Measurements from ENCODE around the gene PRR23E. TPM values are rescaled to one million over a fixed set of nuclear protein-coding genes. Genes with fewer than 3 reads are reported as not detected.
A peak's percentile ranks its signal among the peaks of the same experiment; 100 is the strongest.

Gene PRR23E
- total RNA-seq = not detected in 2 replicates

- DNase-seq = no peak
These were observed at the start of gene PRR23E for GRCh38 chr3:127192576-127193232. TSS of gene PRR23E (plus strand) at chr3:127193131. CDS start at chr3:127196686, 3,555 bp downstream.

GRCh38 chr3:127143172-127143571 is 49.8 kb upstream of the PRR23E start:
- no peak for DNase-seq

- DNase-seq = no peak
These were observed 48.3 kb upstream of the PRR23E start for GRCh38 chr3:127144631-127145030.

GRCh38 chr3:127145266-127145665 is 47.7 kb upstream of the PRR23E start:
- no peak for DNase-seq

- no peak for DNase-seq
These were observed 45.5 kb upstream of the PRR23E start for GRCh38 chr3:127147291-127147885.

- no peak for DNase-seq
These were observed 43.2 kb upstream of the PRR23E start for GRCh38 chr3:127149621-127150310.

GRCh38 chr3:127150513-127151250 is 42.2 kb upstream of the PRR23E start:
- no peak for DNase-seq

- DNase-seq = no peak
These were observed 41.7 kb upstream of the PRR23E start for GRCh38 chr3:127151251-127151564.

- no peak for DNase-seq
These were observed 40.8 kb upstream of the PRR23E start for GRCh38 chr3:127151992-127152650.

GRCh38 chr3:127152684-127153505 is 40.0 kb upstream of the PRR23E start:
- DNase-seq = no peak

GRCh38 chr3:127153506-127153815 is 39.5 kb upstream of the PRR23E start:
- DNase-seq = no peak

GRCh38 chr3:127156338-127157050 is 36.4 kb upstream of the PRR23E start:
- DNase-seq = no peak

GRCh38 chr3:127157171-127157828 is 35.6 kb upstream of the PRR23E start:
- DNase-seq = no peak

- peak; percentile 45 for DNase-seq
These were observed 34.2 kb upstream of the PRR23E start for GRCh38 chr3:127158614-127159229.

GRCh38 chr3:127159543-127159942 is 33.4 kb upstream of the PRR23E start:
- DNase-seq = no peak

- no peak for DNase-seq
These were observed 31.7 kb upstream of the PRR23E start for GRCh38 chr3:127161236-127161635.

GRCh38 chr3:127161973-127162579 is 30.9 kb upstream of the PRR23E start:
- no peak for DNase-seq

- DNase-seq = no peak
These were observed 29.8 kb upstream of the PRR23E start for GRCh38 chr3:127162947-127163645.

GRCh38 chr3:127164615-127165014 is 28.3 kb upstream of the PRR23E start:
- DNase-seq = no peak
